ENCODE measurements around the gene PRR36. TPM values are rescaled to one million over a fixed set of nuclear protein-coding genes. Genes with fewer than 3 reads are reported as not detected.

The PRR36 gene
- total and polyA plus RNA-seq, 12 donors: 0.22 to 5.2 (median 1.1) TPM; not detected in 1

- intact Hi-C loops (cut with DNase I): loop anchor here in 1 of 2 donors (5.0 kb wide), 1 partner anchor 41 kb away; no protein-coding TSS in a partner anchor
- Histone ChIP-seq H3K36me3 (replicated peaks in 1 of 2) (no peaks in the 10 kb centered on the region), H3K27ac (peak overlapping the region in 4 of 5 donors; percentile 66 to 91 (median 88)), H3K27me3 (no peaks in the 10 kb centered on the region), H3K4me3 (peak overlapping the region in 3 of 4 donors; percentile 26 to 59 (median 39)), H3K9me3 (replicated peaks in 1 of 3) (no peaks in the 10 kb centered on the region), H3K4me1 (replicated peaks in 1 of 2) (peaks cover 20 to 39% of the 10 kb centered on the region in 2 donors)
- TF ChIP-seq CTCF (IDR thresholded peaks at IDR 0.05) (no peak), POLR2A (IDR thresholded peaks at IDR 0.05) (no peak)
- 15 to 28% (median 24%) methylated on average over 11 to 20 of the region's 20 CpGs for WGBS, 4 donors
- peak in 1 of 7 donors; percentile 47 for DNase-seq
Measured at GRCh38 chr19:7902796-7903243, 28.6 kb upstream of the PRR36 start.

GRCh38 chr19:7901337-7901736, 27.1 kb upstream of the PRR36 start:
- no peaks in the 10 kb centered on the region for H3K27me3 ChIP-seq
- intact Hi-C loops (cut with DNase I): loop anchor here in 1 of 2 donors (5.0 kb wide), 1 partner anchor 39 kb away; no protein-coding TSS in a partner anchor
- 90 to 95% (median 93%) methylated on average over 7 of the region's 7 CpGs for WGBS, 4 donors
- H3K4me1 ChIP-seq (replicated peaks in 1 of 2): peaks cover 20 to 30% of the 10 kb centered on the region in 2 donors
- H3K27ac ChIP-seq: no peak overlapping the region
- no peak for DNase-seq
- no peaks in the 10 kb centered on the region for H3K9me3 ChIP-seq (replicated peaks in 1 of 3)
- no peak overlapping the region for H3K4me3 ChIP-seq
- H3K36me3 ChIP-seq (replicated peaks in 1 of 2): no peaks in the 10 kb centered on the region
- no peak for TF ChIP-seq CTCF (IDR thresholded peaks at IDR 0.05)
- no peak for TF ChIP-seq POLR2A (IDR thresholded peaks at IDR 0.05)

GRCh38 chr19:7900931-7901330, 26.7 kb upstream of the PRR36 start:
- H3K9me3 ChIP-seq (replicated peaks in 1 of 3): no peaks in the 10 kb centered on the region
- H3K36me3 ChIP-seq (replicated peaks in 1 of 2): no peaks in the 10 kb centered on the region
- DNase-seq: peak in 1 of 7 donors; percentile 21
- H3K27me3 ChIP-seq: no peaks in the 10 kb centered on the region
- no peak overlapping the region for H3K4me3 ChIP-seq
- TF ChIP-seq POLR2A (IDR thresholded peaks at IDR 0.05) (no peak), CTCF (IDR thresholded peaks at IDR 0.05) (no peak)
- no peak overlapping the region for H3K27ac ChIP-seq
- intact Hi-C loops (cut with DNase I): loop anchor here in 1 of 2 donors (5.0 kb wide), 1 partner anchor 39 kb away; no protein-coding TSS in a partner anchor
- 81 to 92% (median 87%) methylated on average over 2 to 3 of the region's 3 CpGs for WGBS, 4 donors
- H3K4me1 ChIP-seq (replicated peaks in 1 of 2): peaks cover 20 to 25% of the 10 kb centered on the region in 2 donors

GRCh38 chr19:7900401-7900870, 26.2 kb upstream of the PRR36 start:
- intact Hi-C loops (cut with DNase I): loop anchor here in 1 of 2 donors (5.0 kb wide), 1 partner anchor 38 kb away; no protein-coding TSS in a partner anchor
- WGBS, 4 donors: 89 to 94% (median 91%) methylated on average over 6 to 21 of the region's 21 CpGs
- DNase-seq: peak in 2 of 7 donors; percentile 30 to 33
- no peaks in the 10 kb centered on the region for H3K36me3 ChIP-seq (replicated peaks in 1 of 2)
- H3K27ac ChIP-seq: no peak overlapping the region
- H3K4me1 ChIP-seq (replicated peaks in 1 of 2): peaks cover 20 to 21% of the 10 kb centered on the region in 2 donors
- H3K27me3 ChIP-seq: no peaks in the 10 kb centered on the region
- TF ChIP-seq CTCF (IDR thresholded peaks at IDR 0.05): no peak
- no peak for TF ChIP-seq POLR2A (IDR thresholded peaks at IDR 0.05)
- H3K4me3 ChIP-seq: no peak overlapping the region
- H3K9me3 ChIP-seq (replicated peaks in 1 of 3): no peaks in the 10 kb centered on the region

Data from adrenal gland (tissue), 12 donors.